Astrocyte of the cerebellum (primary cell): ENCODE data around the gene TMEM63B.

ENCODE experiments used
- DNase-seq: peaks from one replicate; pipeline ENCODE4 v3.0.0-alpha.2; 2011; ENCODE audit warnings: low read depth
- H3K4me3 ChIP-seq: 2 replicates; pipeline ENCODE4 v1.5.1; 2011; ENCODE audit warnings: mild to moderate bottlenecking, low read depth, low read length, moderate library complexity
- in situ Hi-C: cut with HindIII; loops from 2 replicates; pipeline ENCODE4 v1.10.0; 2017; ENCODE audit warnings: low sequenced_read_pairs
- TF ChIP-seq, protein P1 (sequence below): IDR thresholded peaks from 2 replicates; pipeline ENCODE4 v1.5.1; 2012; ENCODE audit warnings: low read length, low read depth, moderate library complexity, mild to moderate bottlenecking; ENCODE audit errors: missing control alignments

TMEM63B gene

DNA sequence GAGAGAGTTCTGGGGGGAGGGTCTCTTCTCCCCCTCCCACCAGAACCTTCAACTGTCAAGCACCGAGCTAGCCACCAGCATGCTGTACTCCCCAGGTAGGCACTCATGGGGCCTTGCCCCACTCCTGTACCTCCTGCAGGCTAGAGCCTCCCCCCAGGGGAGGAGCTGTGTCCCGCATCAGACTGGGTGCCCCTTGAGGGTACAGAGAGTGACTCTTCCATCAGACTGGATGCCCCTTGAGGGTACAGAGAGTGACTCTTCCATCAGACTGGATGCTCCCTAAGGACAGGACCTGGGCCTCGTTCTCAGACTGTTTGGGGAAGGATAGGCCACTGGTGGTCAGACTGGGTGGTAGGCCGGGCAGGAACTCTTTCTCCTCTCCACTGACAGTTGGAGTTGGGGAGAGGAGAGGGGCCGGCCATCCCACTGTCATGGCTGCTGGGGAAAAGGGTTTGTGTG, 31.4 kb downstream of the TMEM63B start, which contains the start of gene CAPN11:
Gene CAPN11 (plus strand): TSS at position 51 of the 459 bp plus-strand sequence. CDS start 29 bp downstream, at position 80.
- in situ Hi-C loops = no loop called here
- TF ChIP-seq, protein P1, sequence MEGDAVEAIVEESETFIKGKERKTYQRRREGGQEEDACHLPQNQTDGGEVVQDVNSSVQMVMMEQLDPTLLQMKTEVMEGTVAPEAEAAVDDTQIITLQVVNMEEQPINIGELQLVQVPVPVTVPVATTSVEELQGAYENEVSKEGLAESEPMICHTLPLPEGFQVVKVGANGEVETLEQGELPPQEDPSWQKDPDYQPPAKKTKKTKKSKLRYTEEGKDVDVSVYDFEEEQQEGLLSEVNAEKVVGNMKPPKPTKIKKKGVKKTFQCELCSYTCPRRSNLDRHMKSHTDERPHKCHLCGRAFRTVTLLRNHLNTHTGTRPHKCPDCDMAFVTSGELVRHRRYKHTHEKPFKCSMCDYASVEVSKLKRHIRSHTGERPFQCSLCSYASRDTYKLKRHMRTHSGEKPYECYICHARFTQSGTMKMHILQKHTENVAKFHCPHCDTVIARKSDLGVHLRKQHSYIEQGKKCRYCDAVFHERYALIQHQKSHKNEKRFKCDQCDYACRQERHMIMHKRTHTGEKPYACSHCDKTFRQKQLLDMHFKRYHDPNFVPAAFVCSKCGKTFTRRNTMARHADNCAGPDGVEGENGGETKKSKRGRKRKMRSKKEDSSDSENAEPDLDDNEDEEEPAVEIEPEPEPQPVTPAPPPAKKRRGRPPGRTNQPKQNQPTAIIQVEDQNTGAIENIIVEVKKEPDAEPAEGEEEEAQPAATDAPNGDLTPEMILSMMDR = no peak
- no peak for DNase-seq
- no peak within 1 kb of the TSS for H3K4me3 ChIP-seq

DNA sequence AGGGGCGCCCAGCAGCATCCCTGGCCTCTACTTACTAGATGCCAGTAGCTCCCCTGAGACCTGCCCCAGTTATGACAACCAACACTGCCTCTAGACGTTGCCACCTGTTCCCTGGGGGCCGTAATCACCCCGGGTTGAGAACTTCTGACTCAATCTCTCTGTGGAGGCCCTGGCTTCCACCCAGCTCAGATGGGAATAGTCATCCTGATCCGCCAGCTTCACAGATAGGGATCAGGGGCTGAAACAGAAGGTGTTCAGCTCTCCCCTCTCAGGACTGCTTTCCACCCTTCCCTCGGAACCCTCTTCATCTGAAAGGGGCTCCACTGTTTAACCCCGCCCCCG, 34.6 kb downstream of the TMEM63B start:
- no peak for DNase-seq
- TF ChIP-seq, protein P1 = no peak
- H3K4me3 ChIP-seq = no peak overlapping the region
- in situ Hi-C loops = no loop called here

- TF ChIP-seq, protein P1 = no peak
- DNase-seq = no peak
- in situ Hi-C loops = no loop called here
- H3K4me3 ChIP-seq = no peak overlapping the region
Observed at GRCh38 chr6:44162876-44163625, 35.7 kb downstream of the TMEM63B start.

DNA sequence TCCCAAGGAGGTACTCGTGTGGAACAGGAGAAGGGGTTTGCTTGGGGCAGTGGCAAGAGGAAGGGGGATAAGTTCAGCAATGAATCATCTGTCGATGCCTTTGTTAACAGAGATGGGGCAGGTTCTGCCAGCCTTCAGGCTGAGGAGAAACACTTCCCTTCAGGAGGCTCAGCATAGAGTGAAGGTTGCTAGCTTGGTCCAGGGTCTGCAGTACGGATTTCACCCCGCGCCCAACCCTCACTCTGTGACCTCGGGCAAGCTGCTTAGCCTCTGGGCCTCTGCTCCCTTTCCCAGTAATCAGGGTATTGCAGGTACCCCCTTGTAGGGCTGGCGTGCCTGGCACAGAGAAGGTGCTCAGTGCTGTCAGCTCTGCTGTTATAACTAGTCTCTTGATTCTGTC, 38.8 kb downstream of the TMEM63B start:
- TF ChIP-seq, protein P1 = no peak
- no peak overlapping the region for H3K4me3 ChIP-seq

DNA sequence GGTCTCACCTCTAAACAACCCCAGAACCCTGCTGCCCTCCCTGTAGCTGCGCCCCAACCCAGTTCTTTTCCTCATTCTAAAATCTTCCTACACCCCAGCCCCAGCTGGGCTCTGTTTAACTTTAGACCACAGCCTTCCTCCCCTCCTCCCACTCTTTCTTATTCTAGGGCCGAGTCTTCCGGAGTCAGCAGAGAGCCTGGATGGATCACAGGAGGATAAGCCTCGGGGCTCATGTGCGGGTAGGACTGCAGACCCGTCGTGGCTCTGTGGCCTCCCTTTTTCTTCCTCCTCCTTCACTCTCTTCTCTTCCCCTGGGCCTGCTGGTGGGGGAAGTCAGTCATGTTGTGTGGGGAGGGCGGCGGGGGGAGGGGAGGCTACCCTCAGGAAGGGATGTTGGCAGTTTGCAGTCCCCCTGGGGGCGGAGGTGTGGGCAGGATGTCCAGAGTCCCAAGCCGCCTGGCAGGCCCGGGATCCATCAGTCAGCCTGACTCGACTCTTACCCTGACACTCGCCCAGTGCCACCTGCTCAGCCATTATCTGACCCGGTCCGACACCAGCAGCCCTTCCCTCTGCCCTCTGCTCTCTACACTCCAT, 39.3 kb downstream of the TMEM63B start:
- no peak overlapping the region for H3K4me3 ChIP-seq
- DNase-seq = no peak
- TF ChIP-seq, protein P1 = no peak
- in situ Hi-C loops = no loop called here

More for the DNA sequence above, 38.8 kb downstream of the TMEM63B start:
- in situ Hi-C loops = no loop called here
- DNase-seq = no peak

DNA sequence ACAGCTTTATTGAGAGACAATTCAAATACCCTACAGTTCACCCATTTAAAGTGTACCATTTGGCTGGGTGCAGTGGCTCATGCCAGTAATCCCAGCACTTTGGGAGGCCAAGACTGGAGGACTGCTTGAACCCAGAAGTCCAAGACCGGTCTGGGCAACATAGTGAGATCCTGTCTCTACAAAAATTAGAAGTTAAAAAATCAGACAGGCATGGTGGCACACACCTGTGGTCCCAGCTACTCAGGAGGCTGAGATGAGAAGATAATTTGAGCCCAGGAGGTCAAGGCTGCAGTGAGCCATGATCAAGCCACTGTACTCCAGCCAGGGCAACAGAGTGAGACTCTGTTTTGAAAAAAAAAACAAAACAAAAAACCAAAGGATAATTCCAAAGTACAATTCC, 40.2 kb downstream of the TMEM63B start:
- TF ChIP-seq, protein P1 = no peak
- in situ Hi-C loops = no loop called here
- no peak for DNase-seq
- no peak overlapping the region for H3K4me3 ChIP-seq
